Adipose tissue (tissue), 3 donors: Measurements from ENCODE around the gene PNLIPRP1. TPM values are rescaled to one million over a fixed set of nuclear protein-coding genes. Genes with fewer than 3 reads are reported as not detected.

Experiments
- H3K27ac ChIP-seq: one replicate; pipeline ENCODE4 v1.5.1; 2013; ENCODE audit warnings: low read depth, low read length
- WGBS, 3 donors: extraction: QIAGEN DNeasy Blood & Tissue Kit; methylation state at CpG; one replicate each; pipeline ENCODE4 v1.1.7; 2013; 5-methylcytosine and 5-hydroxymethylcytosine counted together
- polyA plus RNA-seq, 3 donors: library from polyadenylated mRNA; stranded (reverse); fragments of 200-250 nt; gene quantifications; one replicate each; pipeline ENCODE4 v1.2.3, GENCODE V29; 2013
- donor health status: healthy with polysubstance abuse.
- donor health status: Bipolar disorder and iron deficiency.
- donor health status: healthy.

Gene PNLIPRP1
- polyA plus RNA-seq, 3 donors, result 0.45 to 3,165 (median 1.2) TPM

DNA sequence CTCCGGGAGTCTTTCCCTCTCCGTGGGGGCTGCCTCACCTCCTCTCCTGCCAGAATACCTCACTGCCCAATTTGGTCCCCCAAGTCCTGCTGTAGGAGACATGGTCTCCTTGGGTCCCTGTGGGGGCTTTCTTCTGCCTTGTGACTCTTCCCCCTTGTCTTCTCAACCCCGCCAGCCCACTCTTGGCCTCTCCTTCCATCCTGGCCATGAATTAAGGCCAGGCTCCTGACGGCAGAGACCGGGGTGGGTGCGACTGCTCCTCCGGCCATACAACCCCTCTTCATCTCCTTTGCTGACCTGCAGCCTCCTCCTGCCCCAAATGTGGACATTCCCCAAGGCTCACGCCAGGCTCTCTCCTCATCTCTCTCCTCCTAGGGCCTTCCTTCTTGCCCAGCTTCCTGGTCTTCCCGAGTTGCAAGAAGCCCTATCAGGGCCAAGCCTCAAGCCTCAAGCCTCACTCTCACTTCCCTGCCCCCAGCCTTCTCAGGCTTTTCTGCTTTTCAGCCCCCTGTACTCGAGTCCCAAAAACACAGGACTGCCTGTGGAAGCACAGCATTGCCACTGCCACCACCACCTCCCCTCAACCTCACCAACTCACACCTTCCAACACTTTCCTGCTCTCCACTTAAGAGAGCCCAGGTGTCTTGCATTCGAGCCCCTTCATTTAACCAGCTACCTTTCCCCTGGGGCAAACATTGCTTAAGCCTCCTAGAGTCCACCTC is 31.3 kb downstream of the PNLIPRP1 start:
- 44 to 86% (median 80%) methylated on average over 11 of the region's 11 CpGs for WGBS, 3 donors

DNA sequence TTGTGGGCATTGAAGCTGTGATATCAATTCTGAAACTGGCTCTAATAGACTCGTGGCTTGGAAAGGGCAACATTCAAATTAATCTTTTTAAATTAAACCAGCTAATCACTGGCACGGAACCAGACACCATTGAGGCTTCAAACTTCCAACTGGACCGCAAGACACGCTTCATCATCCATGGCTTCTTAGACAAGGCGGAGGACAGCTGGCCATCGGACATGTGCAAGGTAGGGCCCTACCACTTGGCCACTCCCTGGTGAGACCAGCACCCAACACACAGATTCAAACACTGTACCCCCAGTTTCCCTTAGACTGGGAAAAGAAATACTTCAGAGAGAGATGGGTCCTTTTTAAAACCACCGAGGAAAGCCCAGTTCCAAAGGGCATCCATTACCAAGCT is 35.1 kb downstream of the PNLIPRP1 start:
- WGBS, 3 donors, result 44 to 90% (median 89%) methylated on average over 7 of the region's 7 CpGs
- no peak overlapping the region for H3K27ac ChIP-seq

More for the DNA sequence above, 31.3 kb downstream of the PNLIPRP1 start:
- H3K27ac ChIP-seq, result no peak overlapping the region

DNA sequence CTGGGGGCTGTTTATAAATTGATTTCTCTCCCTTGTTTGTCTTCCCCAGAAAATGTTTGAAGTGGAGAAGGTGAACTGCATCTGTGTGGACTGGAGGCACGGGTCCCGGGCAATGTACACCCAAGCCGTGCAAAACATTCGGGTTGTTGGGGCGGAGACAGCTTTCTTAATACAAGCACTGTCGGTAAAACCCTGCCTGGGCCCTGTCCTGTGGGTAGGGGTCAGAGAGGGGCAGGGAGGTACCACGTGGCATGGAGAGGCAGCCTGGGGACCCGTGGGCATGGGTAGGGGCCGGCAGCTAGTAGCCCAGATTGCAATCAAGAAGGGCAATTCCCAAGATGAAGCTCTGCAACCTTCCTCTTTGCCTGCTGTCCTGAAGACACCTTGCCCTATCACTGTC is 36.1 kb downstream of the PNLIPRP1 start:
- 34 to 76% (median 67%) methylated on average over 9 of the region's 9 CpGs for WGBS, 3 donors

DNA sequence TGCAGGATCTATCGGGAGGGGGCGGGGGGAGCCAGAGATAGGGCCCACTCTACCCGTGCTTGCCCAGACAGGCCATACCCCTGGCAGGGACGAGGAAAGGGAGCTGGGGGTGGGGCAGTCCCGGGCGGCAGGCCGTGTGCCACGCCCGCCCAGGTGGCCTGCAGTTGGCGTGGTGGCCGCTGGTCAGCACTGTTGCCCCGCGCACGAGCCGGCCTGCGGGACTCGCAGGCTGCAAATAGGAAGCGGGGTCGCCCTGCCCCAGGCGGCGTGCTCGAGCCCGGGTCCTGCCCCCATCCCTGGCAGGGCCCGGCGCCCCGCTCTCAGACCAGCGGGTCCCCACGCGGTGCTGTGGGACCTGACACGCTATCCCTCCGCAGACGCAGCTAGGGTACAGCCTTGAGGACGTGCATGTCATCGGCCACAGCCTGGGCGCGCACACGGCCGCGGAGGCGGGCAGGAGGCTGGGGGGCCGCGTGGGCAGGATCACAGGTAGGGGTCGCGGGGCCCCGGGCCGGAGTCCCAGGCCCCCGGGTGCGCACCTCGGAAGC is 36.7 kb downstream of the PNLIPRP1 start:
- 2 to 7% (median 4%) methylated on average over 40 to 49 of the region's 49 CpGs for WGBS, 3 donors
- H3K27ac ChIP-seq, result no peak overlapping the region

More for the DNA sequence above, 36.1 kb downstream of the PNLIPRP1 start:
- no peak overlapping the region for H3K27ac ChIP-seq

DNA sequence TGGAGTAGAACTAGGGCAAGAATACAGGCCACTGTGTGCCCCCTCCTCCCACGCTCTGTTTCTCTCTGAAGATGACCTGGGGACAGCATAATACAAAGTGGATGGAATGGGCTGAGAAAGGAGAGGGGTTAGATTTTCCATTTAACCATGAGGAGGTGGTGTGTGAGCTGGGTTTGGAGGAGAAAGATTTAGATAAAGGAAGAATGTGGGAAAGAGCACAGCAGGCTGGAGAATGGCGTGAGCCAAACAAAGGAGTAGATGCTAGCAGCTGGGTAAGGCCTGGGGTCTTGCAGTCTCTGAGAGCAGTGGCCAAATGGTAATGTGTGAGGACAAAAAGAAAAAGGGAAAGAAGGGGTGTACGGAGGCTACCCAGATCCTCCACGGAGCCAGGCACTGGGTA is 38.6 kb downstream of the PNLIPRP1 start:
- WGBS, 3 donors, result 32 to 89% (median 82%) methylated on average over 4 of the region's 4 CpGs
- no peak overlapping the region for H3K27ac ChIP-seq

DNA sequence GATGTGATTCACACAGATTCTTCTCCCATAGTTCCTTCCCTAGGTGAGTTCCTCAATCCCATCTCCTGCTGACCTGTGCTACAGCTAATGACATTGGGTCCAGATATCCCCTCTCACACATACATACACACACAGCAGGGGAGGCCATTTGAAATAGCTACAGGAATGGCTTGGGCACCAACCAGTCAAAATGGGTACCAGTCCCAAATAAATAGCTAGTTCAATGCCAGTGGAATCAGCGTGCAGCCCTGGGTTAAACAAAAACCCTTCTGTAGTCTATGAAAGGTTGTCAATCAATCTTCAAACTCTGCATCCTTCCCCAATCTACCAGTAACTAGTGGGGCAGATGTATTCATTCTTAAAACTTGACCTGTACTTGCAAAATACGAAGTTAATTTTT is 39.3 kb downstream of the PNLIPRP1 start:
- no peak overlapping the region for H3K27ac ChIP-seq
- 45 to 88% (median 85%) methylated on average over 2 of the region's 2 CpGs for WGBS, 3 donors

DNA sequence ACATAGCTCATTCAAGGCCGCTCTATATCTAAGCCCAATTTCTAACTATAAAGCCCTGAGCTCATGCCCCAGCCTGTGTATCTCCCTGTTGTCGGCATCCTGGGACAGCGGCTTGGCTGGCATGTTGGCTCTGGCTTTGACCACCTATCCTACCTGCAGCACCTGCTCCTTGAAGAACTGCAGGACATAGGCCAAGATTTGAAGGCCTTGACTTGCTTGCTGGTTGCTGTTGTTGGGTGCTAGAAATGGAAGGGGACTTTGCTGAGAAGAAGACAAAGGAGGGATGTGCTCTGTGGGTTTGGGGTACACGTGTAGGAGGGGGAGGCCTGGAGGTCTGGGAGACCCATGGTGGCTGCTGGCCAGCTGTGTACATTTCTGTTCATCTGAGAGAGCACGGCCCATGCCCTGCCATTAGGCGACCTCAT is 41.1 kb downstream of the PNLIPRP1 start:
- no peak overlapping the region for H3K27ac ChIP-seq
- 48 to 88% (median 87%) methylated on average over 6 of the region's 6 CpGs for WGBS, 3 donors

DNA sequence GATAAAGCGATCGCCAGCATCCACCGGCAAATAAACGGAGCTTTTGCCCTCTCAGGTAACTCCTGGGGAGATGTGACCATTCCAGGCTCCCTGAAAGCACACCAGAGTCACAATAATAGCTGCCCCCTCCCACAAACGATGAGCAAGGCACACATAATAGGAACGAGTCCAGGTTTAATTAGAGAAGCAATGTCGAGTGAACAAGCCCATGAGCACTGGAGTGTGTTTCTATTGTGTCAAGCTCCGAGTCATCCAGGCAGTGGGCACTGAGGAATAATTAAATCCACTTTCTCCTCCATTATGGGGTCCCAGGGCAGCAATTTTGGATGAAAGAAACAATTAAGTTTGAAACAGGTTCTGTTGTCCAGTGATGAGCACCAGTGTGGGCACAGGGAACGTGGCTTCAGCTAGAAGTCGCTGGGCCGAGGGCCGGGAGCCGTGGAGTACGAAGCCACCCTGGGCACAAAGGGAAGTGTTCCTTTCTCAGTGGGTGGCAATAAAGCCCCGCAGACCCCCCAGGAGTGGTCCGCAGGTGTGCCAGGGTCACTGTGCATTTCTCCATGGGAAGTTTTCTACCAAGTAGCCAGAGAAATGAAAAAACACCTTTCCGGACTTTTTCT is 41.9 kb downstream of the PNLIPRP1 start:
- H3K27ac ChIP-seq, result no peak overlapping the region
- 47 to 90% (median 90%) methylated on average over 17 of the region's 17 CpGs for WGBS, 3 donors

DNA sequence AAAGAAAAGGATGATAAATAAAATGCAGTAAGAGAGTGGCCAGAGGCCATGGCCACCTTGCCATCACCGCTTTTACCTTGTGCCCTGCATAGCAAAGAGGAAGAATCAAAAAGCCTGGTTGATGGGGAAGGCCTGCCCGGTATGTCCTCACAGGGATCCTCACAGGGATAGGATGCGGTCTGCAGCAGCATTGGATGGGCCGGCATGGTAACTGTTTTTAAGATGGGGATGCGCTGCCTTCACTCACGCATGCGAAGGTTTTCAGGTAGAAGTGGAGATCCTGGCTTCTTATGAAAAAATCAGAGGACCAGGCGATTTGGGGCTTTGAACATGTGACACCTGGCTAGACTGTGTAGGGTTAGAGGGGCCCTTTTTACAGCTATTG is 42.4 kb downstream of the PNLIPRP1 start:
- WGBS, 3 donors, result 54 to 97% (median 96%) methylated on average over 8 of the region's 8 CpGs
- H3K27ac ChIP-seq, result no peak overlapping the region

DNA sequence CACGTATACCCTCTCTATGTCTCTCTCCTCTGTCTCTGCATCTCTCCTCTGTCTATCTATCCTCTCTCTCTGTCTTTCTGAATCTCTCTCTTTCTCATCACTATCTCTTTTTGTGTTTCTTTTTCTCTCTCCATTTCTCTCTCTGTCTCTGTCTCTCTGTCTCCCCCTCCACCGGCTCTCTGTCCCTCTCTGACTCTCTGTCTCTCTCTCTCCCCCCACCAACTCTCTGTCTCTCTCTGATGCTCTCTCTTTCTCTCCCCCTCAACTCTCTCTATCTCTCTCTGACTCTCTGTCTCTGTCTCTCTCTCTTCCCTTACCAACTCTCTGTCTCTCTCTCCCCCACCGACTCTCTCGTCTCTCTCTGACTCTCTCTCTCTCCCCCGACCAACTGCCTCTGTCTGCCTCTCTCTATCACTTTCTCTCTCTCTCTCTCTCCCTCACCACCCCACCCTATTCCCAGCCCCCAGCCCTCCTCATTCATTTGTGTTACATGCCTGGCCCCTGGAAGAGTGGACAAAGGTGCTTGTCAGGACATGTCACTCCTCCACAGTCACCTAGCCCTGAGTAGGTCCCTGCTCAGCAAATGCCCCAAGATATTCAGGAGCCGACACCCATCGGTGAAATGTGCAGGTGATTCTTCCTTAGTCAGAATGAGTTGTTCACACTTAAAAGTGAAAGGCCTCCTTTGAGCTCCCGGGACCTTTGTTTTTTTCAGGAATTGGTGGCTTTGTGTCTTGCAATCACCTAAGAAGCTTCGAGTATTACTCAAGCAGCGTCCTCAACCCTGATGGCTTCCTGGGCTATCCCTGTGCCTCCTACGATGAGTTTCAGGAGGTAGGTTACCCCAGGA is 43.6 kb downstream of the PNLIPRP1 start:
- H3K27ac ChIP-seq, result no peak overlapping the region
- WGBS, 3 donors, result 45 to 90% (median 85%) methylated on average over 11 of the region's 11 CpGs

DNA sequence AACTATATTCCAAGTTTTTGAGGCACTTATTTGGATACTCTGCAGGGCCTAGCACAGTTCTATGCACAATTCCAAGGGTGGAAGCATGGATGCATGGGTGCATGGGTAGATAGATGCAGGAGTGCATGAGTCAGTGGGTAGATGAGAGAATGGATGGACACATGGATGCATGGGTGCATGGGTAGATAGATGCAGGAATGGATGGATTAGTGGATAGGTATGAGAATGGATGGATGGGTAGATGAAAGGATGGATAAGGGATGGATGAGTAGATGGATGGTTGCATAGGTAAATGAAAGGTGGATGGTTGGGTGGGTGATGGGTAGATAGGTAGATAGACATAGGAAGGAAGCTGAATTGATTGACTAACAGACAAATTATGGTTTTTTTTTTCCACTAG is 45.6 kb downstream of the PNLIPRP1 start:
- H3K27ac ChIP-seq, result no peak overlapping the region

DNA sequence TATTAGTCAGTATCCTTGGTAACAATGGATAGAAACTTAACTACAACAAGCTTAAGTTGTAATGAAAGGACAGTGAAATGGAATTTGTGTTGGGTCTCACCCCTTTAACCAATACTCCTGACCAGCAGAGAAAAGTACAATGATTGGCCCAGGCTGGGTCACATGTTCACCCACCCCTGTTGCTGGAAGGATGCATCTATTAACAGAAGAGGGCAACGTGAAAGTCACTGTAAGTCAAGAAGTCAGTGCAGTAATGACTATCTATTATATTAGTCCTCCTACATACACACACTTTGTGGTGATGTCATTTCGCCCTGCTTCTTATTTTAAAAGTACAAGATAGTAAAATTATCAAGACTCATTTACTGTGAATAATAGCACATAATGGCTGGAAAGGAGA is 46.2 kb downstream of the PNLIPRP1 start:
- 24 to 37% (median 31%) methylated on average over 2 of the region's 2 CpGs for WGBS, 3 donors
- no peak overlapping the region for H3K27ac ChIP-seq

DNA sequence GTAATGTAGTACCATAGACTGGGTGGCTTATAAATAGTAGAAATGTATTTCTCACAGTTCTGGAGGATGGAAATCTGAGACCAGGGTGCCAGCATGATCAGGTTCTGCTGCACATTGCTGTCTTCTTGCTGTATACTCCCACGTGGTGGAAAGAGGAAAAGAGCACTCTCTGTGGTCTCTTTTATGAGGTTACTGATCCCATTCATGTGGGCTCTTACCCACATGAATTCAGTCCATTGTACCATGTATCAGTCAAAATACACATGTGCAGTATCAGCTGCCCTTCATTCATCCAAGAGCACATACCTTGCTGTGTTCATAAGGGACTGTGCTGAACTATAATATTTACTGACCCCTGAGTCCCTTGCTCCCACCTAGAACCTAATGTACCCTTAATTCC is 47.1 kb downstream of the PNLIPRP1 start:
- 0 to 19% (median 11%) methylated on average over 1 of the region's 1 CpG for WGBS, 3 donors
- H3K27ac ChIP-seq, result no peak overlapping the region

DNA sequence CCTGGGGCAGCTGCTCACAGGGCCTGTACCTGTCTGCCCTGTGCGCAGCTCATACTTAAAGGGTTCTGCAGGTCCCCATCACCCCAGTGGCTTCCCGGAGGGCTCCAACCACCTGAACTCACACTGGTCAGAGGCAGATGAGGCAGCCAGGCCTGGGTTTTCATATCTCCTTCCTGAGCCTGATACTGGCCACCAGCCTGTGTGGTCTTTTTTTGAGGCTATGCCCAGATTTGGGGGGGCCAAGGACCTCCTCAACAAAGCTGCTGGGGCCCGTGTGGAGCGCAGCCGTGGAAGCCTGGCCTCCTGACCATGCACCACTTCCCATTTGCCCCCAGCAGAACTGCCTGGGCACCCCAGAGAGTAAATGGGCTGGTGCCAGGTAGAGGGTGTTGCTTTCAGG is 55.7 kb downstream of the PNLIPRP1 start:
- WGBS, 3 donors, result 68 to 91% (median 90%) methylated on average over 5 of the region's 5 CpGs
- no peak overlapping the region for H3K27ac ChIP-seq

DNA sequence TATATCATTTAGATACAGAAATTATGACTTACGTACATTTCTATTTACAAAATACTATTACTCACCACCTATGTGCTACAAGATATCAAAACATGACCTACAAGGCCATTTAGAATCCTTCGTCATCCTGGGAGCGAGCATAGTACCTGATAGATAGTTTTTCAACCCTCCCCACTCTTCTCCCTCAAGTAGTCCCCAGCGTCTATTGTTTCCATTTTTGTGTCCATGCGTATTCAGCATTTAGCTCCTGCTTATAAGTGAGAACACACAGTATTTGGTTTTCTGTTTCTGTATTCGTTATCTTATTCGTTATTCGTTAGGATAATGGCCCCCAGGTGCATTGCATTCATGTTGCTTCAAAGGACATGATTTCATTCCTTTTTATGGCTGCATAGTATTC is 58.1 kb downstream of the PNLIPRP1 start:
- 36 to 94% (median 84%) methylated on average over 8 of the region's 8 CpGs for WGBS, 3 donors
- H3K27ac ChIP-seq, result no peak overlapping the region

DNA sequence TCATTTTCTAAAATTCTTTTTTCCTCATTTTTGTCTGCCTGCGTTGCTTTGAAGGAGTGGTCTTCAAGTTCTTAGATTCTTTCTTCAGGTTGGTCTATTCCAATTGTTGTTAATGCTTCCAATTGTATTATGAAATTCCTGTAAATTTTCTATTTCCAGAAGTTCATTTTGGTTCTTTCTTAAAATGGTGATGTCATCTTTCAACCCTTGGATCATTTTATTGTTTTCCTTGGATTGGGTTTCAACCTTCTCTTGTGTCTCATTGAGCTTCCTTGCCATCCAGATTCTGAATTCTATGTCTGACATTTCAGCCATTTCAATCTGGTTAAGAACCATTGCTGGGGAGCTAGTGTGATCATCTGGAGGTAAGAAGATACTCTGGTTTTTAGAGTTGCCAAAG is 63.1 kb downstream of the PNLIPRP1 start:
- no peak overlapping the region for H3K27ac ChIP-seq
- 58 to 82% (median 78%) methylated on average over 1 of the region's 1 CpG for WGBS, 3 donors

DNA sequence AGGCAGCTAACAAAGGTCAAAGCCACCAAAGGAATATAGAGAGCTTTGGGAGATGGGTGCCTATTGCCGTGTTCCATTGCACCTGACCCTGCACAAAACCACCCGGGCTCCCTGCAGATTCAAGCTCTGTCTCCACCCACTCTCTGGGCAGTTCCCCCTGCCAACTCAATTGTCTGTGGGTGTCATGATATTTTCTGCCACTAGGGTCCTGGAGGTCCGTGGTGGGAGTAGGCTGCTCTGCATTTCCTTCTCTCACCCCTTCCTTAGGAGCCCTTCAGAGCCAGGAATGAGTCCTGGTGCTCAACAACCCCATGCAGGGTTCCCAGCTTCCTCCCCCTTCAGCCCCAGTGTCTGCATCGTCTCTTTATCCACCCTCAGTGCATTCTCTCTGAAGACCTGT is 64.1 kb downstream of the PNLIPRP1 start:
- WGBS, 3 donors, result 14 to 57% (median 51%) methylated on average over 4 of the region's 4 CpGs
- no peak overlapping the region for H3K27ac ChIP-seq

DNA sequence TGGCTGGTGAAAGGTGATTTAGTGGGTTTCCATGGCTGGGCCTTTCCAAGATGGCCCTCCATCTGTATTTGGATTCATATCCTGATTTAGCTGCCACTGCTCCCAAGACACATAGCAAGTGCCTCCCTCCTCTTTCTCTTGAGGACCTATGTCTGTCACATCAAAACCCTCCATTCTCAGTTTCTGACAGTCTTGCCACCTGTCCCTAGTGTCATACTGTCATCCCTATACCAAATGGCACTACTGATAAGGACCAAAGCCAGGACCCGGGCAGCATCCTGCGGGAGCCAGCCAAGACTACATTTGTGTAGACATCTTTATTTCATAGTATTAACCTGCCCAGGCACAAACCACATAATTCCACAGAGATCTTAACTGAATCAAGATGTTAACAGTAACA is 64.8 kb downstream of the PNLIPRP1 start:
- WGBS, 3 donors, result 46 to 88% (median 81%) methylated on average over 2 of the region's 2 CpGs

DNA sequence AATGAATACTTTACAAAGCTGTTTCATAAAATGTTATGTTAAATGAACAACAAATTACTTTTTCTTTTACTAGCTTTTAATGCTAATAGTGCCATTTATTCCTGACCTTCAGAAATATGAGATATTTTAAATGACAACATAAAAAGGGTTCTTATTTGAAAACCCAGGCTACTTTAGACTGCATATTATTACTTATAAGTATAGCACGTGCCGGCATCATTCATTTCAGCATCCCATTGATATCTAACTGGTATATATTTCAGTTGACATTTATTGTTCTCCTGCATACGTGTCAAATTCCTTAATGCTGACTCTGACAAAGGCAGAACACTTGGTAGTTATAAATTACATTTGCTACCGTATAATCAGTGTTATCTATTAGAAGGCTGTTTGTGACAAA is 65.3 kb downstream of the PNLIPRP1 start:
- 52 to 85% (median 80%) methylated on average over 4 of the region's 4 CpGs for WGBS, 3 donors

More for the DNA sequence above, 64.8 kb downstream of the PNLIPRP1 start:
- no peak overlapping the region for H3K27ac ChIP-seq

More for the DNA sequence above, 65.3 kb downstream of the PNLIPRP1 start:
- H3K27ac ChIP-seq, result no peak overlapping the region
